SK-N-SH (cell line): ENCODE measurements around the gene KCNA10. TPM values are rescaled to one million over a fixed set of nuclear protein-coding genes. Genes with fewer than 3 reads are reported as not detected.

ENCODE experiments used
- CTCF ChIA-PET: fragments of 300-600, 350-600 bp; formaldehyde crosslinking; extraction: SDS; loops from one replicate; lab custom pipeline; 2021; lab: Yijun Ruan, JAX
- POLR2A ChIA-PET: fragments of 350-600 bp; sonication (Branson Sonifier 250); formaldehyde crosslinking; extraction: SDS; loops from one replicate; lab custom pipeline; 2020; ENCODE audit warnings: antibody characterized with exemption, inconsistent platforms; lab: Yijun Ruan, JAX
- DNase-seq: peaks from one replicate; pipeline ENCODE4 v3.0.0; 2012
- H2AFZ ChIP-seq: fragments of 200-600 bp; sonication (generic); 2 replicates; pipeline ENCODE4 v1.8.1; 2016; ENCODE audit warnings: antibody characterized with exemption, mild to moderate bottlenecking, low read depth
- H3F3A ChIP-seq: fragments of 200-600 bp; sonication (generic); replicated peaks from 2 replicates; pipeline ENCODE3; 2016; ENCODE audit warnings: antibody characterized with exemption, mild to moderate bottlenecking; ENCODE audit not compliant: insufficient read depth
- H3K27ac ChIP-seq, 2 experiments: fragments of 200-500 bp in 1 of 2; fragments of 200-600 bp in 1 of 2; sonication (Bioruptor generic) in 1 of 2; sonication (generic), shearing (Covaris generic) in 1 of 2; 2 replicates each; pipeline versions ENCODE4 v1.5.1 to v1.6.1; 2014 to 2016; ENCODE audit warnings: low read depth in 2 of 2, inconsistent platforms in 1 of 2, low read length in 1 of 2, mild to moderate bottlenecking in 1 of 2, mixed read lengths in 1 of 2
- H3K27me3 ChIP-seq: fragments of 200-600 bp; sonication (generic), shearing (Covaris generic); 2 replicates; pipeline ENCODE4 v1.6.1; 2016; ENCODE audit warnings: mixed run types; ENCODE audit not compliant: insufficient read depth
- H3K36me3 ChIP-seq, 2 experiments: fragments of 200-500 bp in 1 of 2; fragments of 200-600 bp in 1 of 2; sonication (Bioruptor generic) in 1 of 2; sonication (generic) in 1 of 2; replicated peaks in 1 of 2; 2 replicates each; pipeline versions ENCODE3 to v1.5.1; 2014 to 2016; ENCODE audit warnings: low read length in 1 of 2, mild to moderate bottlenecking in 1 of 2; ENCODE audit not compliant: insufficient read depth in 2 of 2, control insufficient read depth in 1 of 2
- H3K4me1 ChIP-seq, 2 experiments: fragments of 200-500 bp in 1 of 2; fragments of 200-600 bp in 1 of 2; sonication (Bioruptor generic) in 1 of 2; sonication (generic), shearing (Covaris generic) in 1 of 2; 2 replicates each; pipeline versions ENCODE4 v1.5.1 to v1.6.1; 2014 to 2016; ENCODE audit warnings: low read depth in 1 of 2, low read length in 1 of 2, mixed run types in 1 of 2; ENCODE audit not compliant: insufficient read depth in 2 of 2, control insufficient read depth in 1 of 2
- H3K4me2 ChIP-seq: fragments of 200-600 bp; sonication (generic), shearing (Covaris generic); 2 replicates; pipeline ENCODE4 v1.6.1; 2017; ENCODE audit warnings: mixed run types
- H3K4me3 ChIP-seq, 2 experiments: fragments of 200-500 bp in 1 of 2; fragments of 200-600 bp in 1 of 2; sonication (Bioruptor generic) in 1 of 2; sonication (generic), shearing (Covaris generic) in 1 of 2; 2 replicates each; pipeline versions ENCODE4 v1.5.1 to v1.8.1; 2014 to 2016; ENCODE audit warnings: low read depth in 2 of 2, inconsistent platforms in 1 of 2, low read length in 1 of 2, mild to moderate bottlenecking in 1 of 2, mixed read lengths in 1 of 2, moderate library complexity in 1 of 2
- H3K79me2 ChIP-seq: fragments of 200-600 bp; sonication (generic); 2 replicates; pipeline ENCODE4 v1.8.1; 2017; ENCODE audit warnings: mild to moderate bottlenecking; ENCODE audit not compliant: insufficient read depth
- H3K9ac ChIP-seq: fragments of 200-600 bp; sonication (generic); 2 replicates; pipeline ENCODE4 v1.6.1; 2017; ENCODE audit warnings: mixed run types
- H3K9me2 ChIP-seq: fragments of 200-600 bp; sonication (generic); 2 replicates; pipeline ENCODE4 v1.6.1; 2017; ENCODE audit warnings: mixed run types
- H3K9me3 ChIP-seq: fragments of 200-600 bp; sonication (generic); 2 replicates; pipeline ENCODE4 v1.6.1; 2017; ENCODE audit warnings: mixed run types, mild to moderate bottlenecking, moderate library complexity
- H4K20me1 ChIP-seq: fragments of 200-600 bp; sonication (generic); 2 replicates; pipeline ENCODE4 v1.6.1; 2017; ENCODE audit warnings: mild to moderate bottlenecking, mixed run types; ENCODE audit not compliant: insufficient read depth
- ELF1 ChIP-seq: IDR thresholded peaks from 2 replicates; pipeline ENCODE4 v1.4.0; 2012
- EZH2phosphoT487 ChIP-seq: fragments of 200-600 bp; sonication (generic); IDR thresholded peaks from 2 replicates; pipeline ENCODE4 v1.6.1; 2017; ENCODE audit warnings: low read depth, mixed run types, mild to moderate bottlenecking, antibody characterized with exemption, moderate library complexity, borderline replicate concordance
- GABPA ChIP-seq: IDR thresholded peaks from 2 replicates; pipeline ENCODE4 v1.4.0; 2012; ENCODE audit warnings: low read depth, mild to moderate bottlenecking
- JUND ChIP-seq: IDR thresholded peaks from 2 replicates; pipeline ENCODE4 v1.4.0; 2012
- NFIC ChIP-seq: IDR thresholded peaks from 2 replicates; pipeline ENCODE4 v1.4.0; 2012; ENCODE audit warnings: borderline replicate concordance
- RAD21 ChIP-seq: IDR thresholded peaks from 2 replicates; pipeline ENCODE4 v1.6.1; 2012; ENCODE audit warnings: mild to moderate bottlenecking, low read length
- RCOR1 ChIP-seq: fragments of 150-350 bp; IDR thresholded peaks from 2 replicates; pipeline ENCODE4 v1.6.1; 2017; ENCODE audit warnings: antibody characterized with exemption, low read length
- RFX5 ChIP-seq: IDR thresholded peaks from 2 replicates; pipeline ENCODE4 v1.6.1; 2012; ENCODE audit warnings: mild to moderate bottlenecking, improper control_type of control experiment, low read length
- SMC3 ChIP-seq: IDR thresholded peaks from 2 replicates; pipeline ENCODE4 v1.6.1; 2012; ENCODE audit warnings: low read depth, low read length, improper control_type of control experiment
- YY1 ChIP-seq: IDR thresholded peaks from 2 replicates; pipeline ENCODE4 v1.4.0; 2012; ENCODE audit warnings: low read depth, mild to moderate bottlenecking
- WGBS: methylation state at CpG from one replicate; pipeline ENCODE4 v1.1.6; 2017; ENCODE audit warnings: low lambda C conversion rate; 5-methylcytosine and 5-hydroxymethylcytosine counted together
- polyA plus RNA-seq, 3 experiments: library from polyadenylated mRNA; depleted of rRNA; stranded (reverse); fragments of >200 nt; gene quantifications; 2 replicates each; pipeline ENCODE4 v1.2.3, GENCODE V29; 2012
- TF ChIP-seq, protein P1 (sequence below): fragments of 200-600 bp; sonication (generic); IDR thresholded peaks from 2 replicates; pipeline ENCODE4 v1.6.1; 2017; ENCODE audit warnings: antibody characterized with exemption, mild to moderate bottlenecking, moderate library complexity
- TF ChIP-seq, protein P2 (sequence below): IDR thresholded peaks from 2 replicates; pipeline ENCODE4 v1.4.0; 2012; ENCODE audit warnings: low read depth
- TF ChIP-seq, protein P3 (sequence below): IDR thresholded peaks from 2 replicates; pipeline ENCODE4 v1.6.1; 2012; ENCODE audit warnings: mild to moderate bottlenecking, low read depth, low read length, moderate library complexity
- TF ChIP-seq, protein P4 (sequence below): IDR thresholded peaks from 2 replicates; pipeline ENCODE4 v1.4.0; 2012; ENCODE audit warnings: low read depth, borderline replicate concordance

KCNA10 gene
- polyA plus RNA-seq, 1 of the 3 experiments (the other 2 are of a cell fraction), result not detected

DNA sequence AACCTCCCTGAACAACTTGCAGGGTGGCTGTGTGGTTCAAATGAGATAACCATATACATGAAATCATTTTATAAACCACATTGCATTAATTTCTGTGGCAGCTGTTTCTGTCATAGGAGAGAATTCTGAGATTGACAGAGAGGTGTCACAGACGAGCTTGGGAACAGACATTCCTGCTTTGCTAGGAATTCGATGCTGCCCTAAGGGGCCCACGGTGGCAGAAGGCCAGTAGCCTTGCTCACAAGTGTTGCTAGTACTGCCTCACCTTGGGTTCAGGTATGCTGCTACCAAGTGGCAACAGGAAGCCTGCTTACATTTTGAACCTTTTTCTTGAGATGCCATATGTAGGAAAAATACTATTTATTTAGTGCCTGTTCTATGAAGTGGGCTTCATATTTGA lies 13.4 kb downstream of the KCNA10 start:
- Histone ChIP-seq H3K9me3 (no peaks in the 10 kb centered on the region), H3K36me3 (no peaks in the 10 kb centered on the region), H3K27ac (no peak overlapping the region), H3K4me3 (no peak overlapping the region), H3K79me2 (no peaks in the 10 kb centered on the region), H3K9ac (no peak overlapping the region), H3K9me2 (no peaks in the 10 kb centered on the region), H2AFZ (no peak overlapping the region), H3K4me1 (peaks cover 0 to 4% of the 10 kb centered on the region in 2 experiments; a peak in 1 of 4 replicates), H4K20me1 (no peaks in the 10 kb centered on the region), H3K27me3 (no peaks in the 10 kb centered on the region; the same call in 1 of the 2 replicates), H3K4me2 (no peak overlapping the region), H3F3A (no peaks in the 10 kb centered on the region)
- ChIA-PET POLR2A (no interaction called here), CTCF (interaction anchor here (0.8 to 9.4 kb wide), 4 partner anchors 10 to 298 kb away, joined by 3 to 69 read pairs (median 4); no protein-coding TSS in a partner anchor)
- DNase-seq, result no peak
- 15% methylated on average over 3 of the region's 3 CpGs for WGBS
- TF ChIP-seq RFX5 (no peak), JUND (no peak), EZH2phosphoT487 (no peak), YY1 (no peak), NFIC (no peak), GABPA (no peak), RAD21 (no peak), RCOR1 (no peak), ELF1 (no peak), SMC3 (no peak)
- TF ChIP-seq, protein P1, sequence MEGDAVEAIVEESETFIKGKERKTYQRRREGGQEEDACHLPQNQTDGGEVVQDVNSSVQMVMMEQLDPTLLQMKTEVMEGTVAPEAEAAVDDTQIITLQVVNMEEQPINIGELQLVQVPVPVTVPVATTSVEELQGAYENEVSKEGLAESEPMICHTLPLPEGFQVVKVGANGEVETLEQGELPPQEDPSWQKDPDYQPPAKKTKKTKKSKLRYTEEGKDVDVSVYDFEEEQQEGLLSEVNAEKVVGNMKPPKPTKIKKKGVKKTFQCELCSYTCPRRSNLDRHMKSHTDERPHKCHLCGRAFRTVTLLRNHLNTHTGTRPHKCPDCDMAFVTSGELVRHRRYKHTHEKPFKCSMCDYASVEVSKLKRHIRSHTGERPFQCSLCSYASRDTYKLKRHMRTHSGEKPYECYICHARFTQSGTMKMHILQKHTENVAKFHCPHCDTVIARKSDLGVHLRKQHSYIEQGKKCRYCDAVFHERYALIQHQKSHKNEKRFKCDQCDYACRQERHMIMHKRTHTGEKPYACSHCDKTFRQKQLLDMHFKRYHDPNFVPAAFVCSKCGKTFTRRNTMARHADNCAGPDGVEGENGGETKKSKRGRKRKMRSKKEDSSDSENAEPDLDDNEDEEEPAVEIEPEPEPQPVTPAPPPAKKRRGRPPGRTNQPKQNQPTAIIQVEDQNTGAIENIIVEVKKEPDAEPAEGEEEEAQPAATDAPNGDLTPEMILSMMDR, result no peak
- TF ChIP-seq, protein P2, sequence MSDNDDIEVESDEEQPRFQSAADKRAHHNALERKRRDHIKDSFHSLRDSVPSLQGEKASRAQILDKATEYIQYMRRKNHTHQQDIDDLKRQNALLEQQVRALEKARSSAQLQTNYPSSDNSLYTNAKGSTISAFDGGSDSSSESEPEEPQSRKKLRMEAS, result no peak
- TF ChIP-seq, protein P3, sequence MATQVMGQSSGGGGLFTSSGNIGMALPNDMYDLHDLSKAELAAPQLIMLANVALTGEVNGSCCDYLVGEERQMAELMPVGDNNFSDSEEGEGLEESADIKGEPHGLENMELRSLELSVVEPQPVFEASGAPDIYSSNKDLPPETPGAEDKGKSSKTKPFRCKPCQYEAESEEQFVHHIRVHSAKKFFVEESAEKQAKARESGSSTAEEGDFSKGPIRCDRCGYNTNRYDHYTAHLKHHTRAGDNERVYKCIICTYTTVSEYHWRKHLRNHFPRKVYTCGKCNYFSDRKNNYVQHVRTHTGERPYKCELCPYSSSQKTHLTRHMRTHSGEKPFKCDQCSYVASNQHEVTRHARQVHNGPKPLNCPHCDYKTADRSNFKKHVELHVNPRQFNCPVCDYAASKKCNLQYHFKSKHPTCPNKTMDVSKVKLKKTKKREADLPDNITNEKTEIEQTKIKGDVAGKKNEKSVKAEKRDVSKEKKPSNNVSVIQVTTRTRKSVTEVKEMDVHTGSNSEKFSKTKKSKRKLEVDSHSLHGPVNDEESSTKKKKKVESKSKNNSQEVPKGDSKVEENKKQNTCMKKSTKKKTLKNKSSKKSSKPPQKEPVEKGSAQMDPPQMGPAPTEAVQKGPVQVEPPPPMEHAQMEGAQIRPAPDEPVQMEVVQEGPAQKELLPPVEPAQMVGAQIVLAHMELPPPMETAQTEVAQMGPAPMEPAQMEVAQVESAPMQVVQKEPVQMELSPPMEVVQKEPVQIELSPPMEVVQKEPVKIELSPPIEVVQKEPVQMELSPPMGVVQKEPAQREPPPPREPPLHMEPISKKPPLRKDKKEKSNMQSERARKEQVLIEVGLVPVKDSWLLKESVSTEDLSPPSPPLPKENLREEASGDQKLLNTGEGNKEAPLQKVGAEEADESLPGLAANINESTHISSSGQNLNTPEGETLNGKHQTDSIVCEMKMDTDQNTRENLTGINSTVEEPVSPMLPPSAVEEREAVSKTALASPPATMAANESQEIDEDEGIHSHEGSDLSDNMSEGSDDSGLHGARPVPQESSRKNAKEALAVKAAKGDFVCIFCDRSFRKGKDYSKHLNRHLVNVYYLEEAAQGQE, result no peak
- TF ChIP-seq, protein P4, sequence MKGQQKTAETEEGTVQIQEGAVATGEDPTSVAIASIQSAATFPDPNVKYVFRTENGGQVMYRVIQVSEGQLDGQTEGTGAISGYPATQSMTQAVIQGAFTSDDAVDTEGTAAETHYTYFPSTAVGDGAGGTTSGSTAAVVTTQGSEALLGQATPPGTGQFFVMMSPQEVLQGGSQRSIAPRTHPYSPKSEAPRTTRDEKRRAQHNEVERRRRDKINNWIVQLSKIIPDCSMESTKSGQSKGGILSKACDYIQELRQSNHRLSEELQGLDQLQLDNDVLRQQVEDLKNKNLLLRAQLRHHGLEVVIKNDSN, result no peak
